ENCODE measurements around the gene GRB14. TPM values are rescaled to one million over a fixed set of nuclear protein-coding genes. Genes with fewer than 3 reads are reported as not detected.

Gene GRB14
- polyA plus RNA-seq, 1 of the 3 experiments (the other 2 are of a cell fraction) = 3.9 TPM

- TF ChIP-seq PBX3 (IDR thresholded peaks at IDR 0.05) (peak; percentile 27; the same call in 1 of the 2 replicates), RAD21 (IDR thresholded peaks at IDR 0.05; ENCODE audit: low read length) (no peak), ELF1 (IDR thresholded peaks at IDR 0.05) (no peak), TCF12 (IDR thresholded peaks at IDR 0.05) (peak; percentile 23; the same call in 1 of the 2 replicates)
- ChIA-PET POLR2A (no interaction called here), CTCF (no interaction called here)
- Histone ChIP-seq H4K20me1 (ENCODE audit: insufficient read depth) (no peaks in the 10 kb centered on the region), H3K9ac (no peak overlapping the region), H3F3A (replicated peaks; ENCODE audit: insufficient read depth) (peaks cover 6% of the 10 kb centered on the region), H3K27me3 (ENCODE audit: insufficient read depth) (no peaks in the 10 kb centered on the region), H2AFZ (ENCODE audit: low read depth) (no peak overlapping the region), H3K79me2 (ENCODE audit: insufficient read depth) (no peaks in the 10 kb centered on the region), H3K4me1 (ENCODE audit: control insufficient read depth in 1 of 2, insufficient read depth in 2 of 2, low read depth in 1 of 2, low read length in 1 of 2) (no peaks in the 10 kb centered on the region; a peak in 3 of 4 replicates), H3K4me3 (ENCODE audit: low read depth in 2 of 2, low read length in 1 of 2) (no peak overlapping the region), H3K36me3 (replicated peaks in 1 of 2; ENCODE audit: control insufficient read depth in 1 of 2, insufficient read depth in 2 of 2, low read length in 1 of 2) (no peaks in the 10 kb centered on the region), H3K27ac (ENCODE audit: low read depth in 2 of 2, low read length in 1 of 2) (no peak overlapping the region), H3K9me3 (no peaks in the 10 kb centered on the region), H3K9me2 (no peaks in the 10 kb centered on the region), H3K4me2 (no peak overlapping the region)
- DNase-seq = no peak
These were observed 40.1 kb upstream of the GRB14 start for GRCh38 chr2:164661349-164661748.

GRCh38 chr2:164657129-164657528 lies 35.8 kb upstream of the GRB14 start:
- no peak overlapping the region for H2AFZ ChIP-seq (ENCODE audit: low read depth)
- peaks cover 6% of the 10 kb centered on the region for H3F3A ChIP-seq (replicated peaks; ENCODE audit: insufficient read depth)
- H3K27ac ChIP-seq (ENCODE audit: low read depth in 2 of 2, low read length in 1 of 2) = peak overlapping the region in 1 of 2 experiments; percentile 60; a peak in 2 of 4 replicates
- TF ChIP-seq TCF12 (IDR thresholded peaks at IDR 0.05) (peak; percentile 56; the same call in 1 of the 2 replicates), USF2 (IDR thresholded peaks at IDR 0.05; ENCODE audit: borderline replicate concordance, low read depth, low read length) (no peak), RFX5 (IDR thresholded peaks at IDR 0.05; ENCODE audit: low read length) (no peak), NFIC (IDR thresholded peaks at IDR 0.05; ENCODE audit: borderline replicate concordance) (peak; percentile 49), RXRA (IDR thresholded peaks at IDR 0.05; ENCODE audit: borderline replicate concordance, low read depth) (0 out of 2 replicates have a peak, but pooled peaks have one; percentile 20), RAD21 (IDR thresholded peaks at IDR 0.05; ENCODE audit: low read length) (no peak), PBX3 (IDR thresholded peaks at IDR 0.05) (peak; percentile 52), FOSL2 (IDR thresholded peaks at IDR 0.05; ENCODE audit: borderline replicate concordance, low read depth) (peak; percentile 66; the same call in 1 of the 2 replicates), EP300 (IDR thresholded peaks at IDR 0.05; ENCODE audit: borderline replicate concordance in 1 of 2, low read depth in 1 of 2, low read length in 1 of 2) (0 out of 4 replicates have a peak, but pooled peaks of 1 of the 2 experiments have one; percentile 45), JUND (IDR thresholded peaks at IDR 0.05) (peak; percentile 30; the same call in 1 of the 2 replicates)
- H3K4me1 ChIP-seq (ENCODE audit: control insufficient read depth in 1 of 2, insufficient read depth in 2 of 2, low read depth in 1 of 2, low read length in 1 of 2) = no peaks in the 10 kb centered on the region; a peak in 3 of 4 replicates
- WGBS (ENCODE audit: low lambda C conversion rate) = 40% methylated on average over 2 of the region's 2 CpGs
- no peaks in the 10 kb centered on the region for H3K9me3 ChIP-seq
- H3K9me2 ChIP-seq = no peaks in the 10 kb centered on the region
- no peak for DNase-seq
- H3K36me3 ChIP-seq (replicated peaks in 1 of 2; ENCODE audit: control insufficient read depth in 1 of 2, insufficient read depth in 2 of 2, low read length in 1 of 2) = no peaks in the 10 kb centered on the region
- CTCF ChIA-PET = interaction anchor here (0.6 to 1.4 kb wide), 2 partner anchors 15 to 121 kb away, joined by 3 read pairs; no protein-coding TSS in a partner anchor
- no peaks in the 10 kb centered on the region for H3K79me2 ChIP-seq (ENCODE audit: insufficient read depth)
- H3K4me2 ChIP-seq = no peak overlapping the region
- POLR2A ChIA-PET = no interaction called here
- H3K4me3 ChIP-seq (ENCODE audit: low read depth in 2 of 2, low read length in 1 of 2) = no peak overlapping the region
- H3K9ac ChIP-seq = no peak overlapping the region; the same call in 1 of the 2 replicates
- no peaks in the 10 kb centered on the region for H3K27me3 ChIP-seq (ENCODE audit: insufficient read depth)
- no peaks in the 10 kb centered on the region for H4K20me1 ChIP-seq (ENCODE audit: insufficient read depth)

Data from SK-N-SH (cell line).